NCI-H2029 (cell line): ENCODE data around the gene SPSB3.

Experiments used
- DNase-seq: peaks from one replicate; lab custom pipeline; 2025; lab: John Stamatoyannopoulos, UW

The SPSB3 gene

DNA sequence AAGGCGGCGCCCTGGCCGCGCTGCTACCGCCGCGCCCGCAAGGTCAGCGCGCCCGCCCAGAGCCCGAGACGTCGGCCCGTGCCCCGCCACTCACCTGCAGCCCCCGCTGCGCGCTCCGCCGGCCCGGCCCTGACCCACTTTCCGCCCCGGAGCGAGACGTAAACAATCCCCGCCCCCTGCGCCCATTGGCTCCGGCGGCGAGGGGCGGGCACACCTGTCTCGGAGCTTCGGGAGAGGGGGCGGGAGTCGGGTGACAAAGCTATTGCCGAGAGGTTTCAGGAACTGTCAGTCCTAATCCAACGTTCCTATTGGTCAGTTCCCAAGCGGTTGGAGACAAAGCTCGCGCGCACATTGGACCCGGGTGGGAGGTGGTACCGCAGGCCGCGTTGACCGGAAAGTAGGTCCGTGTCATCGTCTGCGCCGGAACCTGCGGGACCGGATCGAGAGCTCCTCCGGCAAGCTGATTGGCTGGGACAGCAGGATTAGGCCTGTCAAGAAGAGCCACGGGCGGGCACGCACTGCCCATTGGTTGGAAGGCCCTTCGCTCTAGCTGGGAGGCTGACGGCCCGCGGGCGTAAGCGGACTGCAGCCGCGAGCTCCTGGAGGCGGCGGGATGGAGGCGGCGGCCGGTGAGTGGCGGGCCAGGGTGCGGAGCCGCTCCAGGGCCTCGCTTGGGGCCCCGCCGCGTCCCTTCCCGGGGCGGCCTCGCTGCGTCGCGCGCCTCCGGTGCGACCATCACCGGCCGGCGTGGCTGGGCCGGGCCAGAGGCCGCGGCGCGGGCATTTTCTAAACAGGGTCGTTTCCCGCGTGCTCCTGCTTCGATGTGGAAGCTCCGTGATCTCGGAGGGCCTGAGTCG, at the start of gene SPSB3, which contains the start of gene NUBP2:
TSS of gene SPSB3 (minus strand) at position 164 of the 857 bp plus-strand sequence. CDS start 1,088 bp downstream, outside the sequence.
TSS of gene NUBP2 (plus strand) at position 553 of the 857 bp plus-strand sequence. CDS start at position 614, 61 bp downstream.
- peak; percentile 99 for DNase-seq

DNA sequence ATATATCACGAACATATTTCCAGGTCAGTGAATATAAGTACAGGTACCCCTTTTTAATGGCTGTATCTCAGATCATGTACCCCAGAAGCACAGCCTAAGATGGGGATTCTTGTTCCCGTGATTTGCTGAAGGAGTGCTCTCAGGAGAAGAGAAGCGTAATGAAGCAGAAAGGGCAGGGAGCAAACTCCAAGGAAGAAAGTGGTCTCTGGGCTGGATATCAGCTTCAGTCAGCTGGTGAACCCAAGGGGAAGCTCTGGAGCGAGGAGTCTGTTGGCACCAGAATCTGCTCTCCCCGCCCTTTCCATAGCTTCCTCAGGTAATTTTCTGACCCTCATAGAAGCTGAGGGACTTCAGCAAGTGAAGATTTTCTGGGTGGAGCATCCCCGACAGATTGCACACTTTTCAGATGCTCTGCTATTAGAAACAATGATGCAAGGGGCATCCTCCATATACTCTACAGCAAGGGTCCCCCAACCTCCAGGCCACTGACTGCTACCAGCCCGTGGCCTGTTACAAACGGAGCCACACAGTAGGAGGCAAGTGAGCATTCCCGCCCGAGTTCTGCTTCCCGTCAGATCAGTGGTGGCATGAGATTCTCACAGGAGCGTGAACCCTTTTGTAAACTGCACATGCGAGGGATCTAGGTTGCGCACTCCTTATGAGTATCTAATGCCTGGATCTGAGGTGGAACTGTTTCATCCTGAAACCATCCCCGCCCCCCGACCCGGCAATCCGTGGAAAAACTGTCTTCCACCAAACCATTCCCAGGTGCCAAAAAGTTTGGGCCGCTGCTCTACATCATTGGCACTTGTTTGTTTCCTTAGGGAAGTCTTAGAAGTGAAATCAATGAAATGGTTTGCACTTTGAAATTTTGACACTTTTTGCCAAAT, 49.1 kb upstream of the SPSB3 start:
- no peak for DNase-seq

DNA sequence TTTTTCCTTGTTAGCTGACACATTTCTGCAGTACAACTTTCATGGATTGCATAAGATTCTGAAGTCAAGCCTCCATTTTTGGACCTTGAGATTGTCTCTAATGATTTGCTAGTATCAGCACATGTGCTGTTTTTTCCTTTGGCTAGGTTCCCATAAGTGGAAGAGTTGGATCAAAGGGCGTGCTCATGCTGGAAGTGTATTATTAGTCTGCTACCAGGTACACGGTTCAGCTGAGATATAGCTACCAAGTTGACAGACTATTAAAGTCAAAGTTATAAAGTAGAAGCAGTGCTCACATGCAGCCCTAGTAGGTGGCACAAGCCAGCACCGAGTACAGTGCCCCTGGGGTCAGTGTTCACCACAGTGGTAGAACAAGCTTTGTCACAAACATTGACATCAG, 47.8 kb upstream of the SPSB3 start:
- no peak for DNase-seq

DNA sequence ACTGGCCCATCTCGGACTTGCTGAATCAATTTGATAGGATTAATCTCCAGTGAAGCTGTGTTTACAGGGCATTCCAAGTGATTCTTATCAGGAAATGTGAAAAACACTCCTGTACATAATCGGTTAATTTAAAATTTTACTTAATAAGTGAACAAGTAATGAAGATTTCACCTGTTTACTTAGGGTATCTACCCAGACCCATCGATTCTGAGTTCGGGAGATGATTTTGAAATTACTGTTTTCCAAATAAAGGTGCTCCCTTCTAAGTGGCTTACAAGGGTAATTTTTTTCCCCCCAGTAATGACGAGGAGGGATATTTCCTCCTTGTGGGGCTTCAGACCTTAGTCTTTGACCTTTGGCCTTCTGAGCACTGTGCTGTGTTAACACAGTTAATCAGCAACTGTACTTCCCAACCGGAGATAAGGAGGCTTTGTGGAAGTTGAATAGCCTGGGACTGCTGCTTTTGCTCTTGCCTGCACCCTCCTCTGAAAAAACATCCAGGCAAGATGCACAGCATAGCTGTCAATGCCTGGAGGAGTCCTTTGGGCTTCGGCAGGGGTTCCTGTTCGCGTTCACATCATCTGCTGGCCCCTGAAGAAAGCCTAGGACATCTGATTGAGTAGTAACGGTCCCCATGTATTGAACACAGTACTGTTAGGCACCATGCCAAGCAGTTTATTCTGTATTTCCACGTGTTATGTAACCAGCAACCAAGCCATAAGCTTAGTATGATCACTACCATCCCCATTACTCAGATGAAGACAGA, 46.5 kb upstream of the SPSB3 start:
- no peak for DNase-seq

DNA sequence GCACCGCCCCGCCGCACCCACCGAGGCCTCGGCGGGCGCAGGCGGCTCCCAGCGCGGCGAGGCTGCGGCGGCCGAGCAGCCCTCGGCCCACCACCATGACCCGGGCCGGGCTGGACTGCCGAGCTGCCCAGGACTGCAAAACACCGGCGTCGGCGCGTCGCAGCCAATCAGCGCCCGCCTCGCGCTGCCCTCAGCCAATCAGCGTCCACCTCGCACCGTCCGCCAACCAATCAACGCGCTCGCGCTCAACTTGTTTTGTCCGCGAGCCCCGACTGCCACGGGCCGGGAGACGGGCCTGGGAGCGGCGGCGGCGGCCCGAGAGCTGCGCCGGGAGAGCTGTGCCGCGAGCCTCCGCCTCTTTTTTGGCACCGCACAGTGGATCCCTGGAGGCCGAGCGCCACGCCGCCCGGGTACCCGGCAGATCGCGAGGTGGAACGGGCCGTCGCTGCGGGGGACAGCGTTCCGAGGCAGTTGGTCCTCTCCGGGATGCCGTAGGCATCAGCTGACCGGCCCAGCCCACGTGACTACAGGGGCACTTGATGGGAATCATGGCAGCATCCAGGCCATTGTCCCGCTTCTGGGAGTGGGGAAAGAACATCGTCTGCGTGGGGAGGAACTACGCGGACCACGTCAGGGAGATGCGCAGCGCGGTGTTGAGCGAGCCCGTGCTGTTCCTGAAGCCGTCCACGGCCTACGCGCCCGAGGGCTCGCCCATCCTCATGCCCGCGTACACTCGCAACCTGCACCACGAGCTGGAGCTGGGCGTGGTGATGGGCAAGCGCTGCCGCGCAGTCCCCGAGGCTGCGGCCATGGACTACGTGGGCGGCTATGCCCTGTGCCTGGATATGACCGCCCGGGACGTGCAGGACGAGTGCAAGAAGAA, 44.6 kb upstream of the SPSB3 start, which contains the start of the genes FAHD1 and HAGH:
TSS of gene FAHD1 (plus strand) at position 516 of the 883 bp plus-strand sequence. CDS start at position 549, 33 bp downstream.
TSS of gene HAGH (minus strand) at position 135 of the 883 bp plus-strand sequence. CDS start at position 97, 38 bp downstream.
- peak; percentile 84 for DNase-seq

DNA sequence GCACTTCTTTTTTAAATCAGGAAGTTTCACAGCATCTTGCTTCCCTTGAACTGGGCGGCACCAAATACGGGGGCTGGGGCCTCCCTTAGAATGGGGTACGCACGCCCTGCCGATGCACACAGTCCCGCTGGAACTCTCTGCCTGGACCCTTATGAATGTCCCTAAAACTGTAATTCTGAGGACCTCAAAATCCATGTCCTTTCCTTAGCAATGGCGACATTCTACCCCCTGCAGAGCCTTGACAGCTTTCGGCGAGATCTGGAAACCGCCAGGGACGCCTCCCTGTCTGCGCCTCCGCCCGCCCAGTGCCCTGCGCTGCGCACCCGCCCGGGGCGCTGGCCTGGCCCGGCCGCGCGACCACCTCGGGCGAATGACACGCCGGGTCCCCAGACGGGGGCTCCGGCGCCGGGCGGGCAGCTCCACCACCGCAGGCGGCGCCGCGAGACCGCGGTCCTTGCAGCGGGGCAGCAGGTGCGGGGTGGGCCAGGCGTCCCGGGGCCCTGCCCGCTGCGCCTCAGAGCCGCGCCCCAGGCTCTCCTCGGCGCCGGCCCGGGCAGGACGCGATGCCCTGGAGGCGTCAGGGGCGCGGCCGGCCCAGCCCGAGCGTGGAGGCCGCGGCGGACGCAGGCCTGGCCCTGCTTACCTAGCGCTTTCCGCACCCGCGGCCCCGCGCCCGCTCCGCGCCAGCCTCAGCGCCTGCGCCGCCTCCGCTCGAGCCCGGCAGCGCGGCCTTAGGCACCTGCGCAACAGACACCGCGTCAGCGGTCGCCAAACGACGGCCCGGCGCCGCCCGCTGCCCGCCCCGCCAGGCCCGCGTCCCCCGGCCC, 43.7 kb upstream of the SPSB3 start:
- DNase-seq: no peak

DNA sequence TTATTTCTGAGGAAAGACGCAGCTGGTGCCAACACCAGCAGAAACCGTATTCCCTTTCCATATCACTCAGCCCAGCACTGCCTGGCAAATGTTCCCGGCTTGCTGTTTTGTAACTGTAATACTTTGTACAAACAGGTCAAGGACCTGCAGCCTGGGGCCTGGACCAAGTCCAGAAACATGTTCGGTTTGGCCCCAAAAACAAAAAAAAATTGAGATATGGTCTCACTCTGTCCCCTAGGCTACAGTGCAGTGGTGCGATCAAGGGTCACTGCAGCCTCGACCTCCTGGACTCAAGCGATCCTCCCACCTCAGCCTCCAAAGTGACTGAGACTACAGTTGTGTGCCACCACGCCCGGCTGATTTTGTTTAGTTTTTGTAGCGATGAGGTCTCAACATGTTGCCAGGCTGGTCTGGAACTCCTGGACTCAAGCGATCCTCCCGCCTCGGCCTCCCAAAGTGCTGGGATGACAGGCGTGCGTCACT, 43.1 kb upstream of the SPSB3 start:
- DNase-seq: no peak

DNA sequence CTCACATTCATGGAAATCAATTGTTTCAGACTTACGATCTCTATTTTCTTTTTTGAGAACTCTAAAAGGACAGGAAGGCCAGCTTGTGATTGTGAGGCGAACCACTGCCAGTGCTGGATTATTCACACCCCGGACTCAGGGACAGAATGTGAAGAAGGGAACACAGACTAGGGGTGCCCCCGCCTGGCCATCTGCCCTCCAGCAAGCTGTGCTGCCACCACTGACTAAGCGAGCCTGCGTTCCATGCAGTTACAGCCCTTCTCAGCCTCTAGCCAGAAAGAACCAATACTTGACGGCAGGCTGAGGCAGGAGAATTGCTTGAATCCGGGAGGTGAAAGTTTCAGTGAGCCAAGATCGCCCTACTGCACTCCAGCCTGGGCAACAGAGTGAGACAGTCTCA, 41.5 kb upstream of the SPSB3 start:
- no peak for DNase-seq

DNA sequence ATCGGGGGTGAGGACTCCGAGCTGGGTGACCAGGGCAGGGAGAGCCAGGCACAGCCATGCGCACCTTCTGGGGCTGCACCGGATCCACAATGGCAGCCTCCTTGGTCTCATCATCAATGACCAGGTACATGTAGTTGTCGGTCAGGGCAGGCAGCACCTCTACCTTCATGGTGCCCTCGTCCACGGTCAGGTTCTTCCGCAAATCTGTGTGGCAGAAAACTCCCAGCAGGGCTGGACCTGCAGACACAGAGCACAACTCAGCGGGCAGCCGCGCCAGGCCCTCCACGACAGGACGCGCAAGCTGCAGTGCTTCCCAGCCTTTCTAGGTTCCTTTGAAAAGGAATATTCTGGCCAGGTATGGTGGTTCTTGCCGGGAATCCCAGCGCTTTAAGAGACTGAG, 40.4 kb upstream of the SPSB3 start:
- DNase-seq: no peak

DNA sequence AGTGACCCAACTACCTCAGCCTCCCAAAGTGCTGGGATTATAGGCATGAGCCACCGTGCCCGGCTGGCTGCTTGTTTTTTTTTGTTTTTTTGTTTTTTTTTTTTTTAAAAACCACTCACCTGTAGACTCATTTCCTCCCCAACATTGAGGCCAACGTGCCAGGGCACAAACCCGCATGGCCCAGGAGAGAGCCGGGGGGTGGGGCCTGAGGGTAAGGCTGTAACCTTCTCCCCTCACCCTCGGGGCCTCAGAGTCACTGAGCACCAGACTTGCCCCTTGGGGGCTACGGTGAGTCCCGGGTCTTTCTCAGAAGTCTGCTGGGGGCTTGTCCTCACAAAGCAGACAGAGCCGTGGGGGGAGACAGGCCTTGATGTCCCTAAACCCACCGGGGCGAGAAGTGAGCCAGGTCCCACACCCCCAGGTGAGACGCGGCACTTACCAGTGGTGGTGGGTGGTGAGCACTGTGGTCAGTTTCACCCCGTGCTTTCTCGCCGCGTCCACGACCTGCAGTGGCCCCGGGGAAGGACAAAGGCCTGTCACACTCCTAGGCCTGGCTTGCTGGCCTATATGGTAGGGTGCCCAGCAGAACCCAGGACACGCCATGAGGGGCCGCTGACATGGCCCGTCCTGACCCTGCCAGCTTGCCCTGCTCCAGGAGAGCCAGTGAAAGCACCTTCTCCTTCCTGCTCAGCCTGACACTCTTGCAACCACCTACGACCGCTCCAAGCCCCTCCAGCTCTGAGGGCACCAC, 39.7 kb upstream of the SPSB3 start:
- DNase-seq: no peak

DNA sequence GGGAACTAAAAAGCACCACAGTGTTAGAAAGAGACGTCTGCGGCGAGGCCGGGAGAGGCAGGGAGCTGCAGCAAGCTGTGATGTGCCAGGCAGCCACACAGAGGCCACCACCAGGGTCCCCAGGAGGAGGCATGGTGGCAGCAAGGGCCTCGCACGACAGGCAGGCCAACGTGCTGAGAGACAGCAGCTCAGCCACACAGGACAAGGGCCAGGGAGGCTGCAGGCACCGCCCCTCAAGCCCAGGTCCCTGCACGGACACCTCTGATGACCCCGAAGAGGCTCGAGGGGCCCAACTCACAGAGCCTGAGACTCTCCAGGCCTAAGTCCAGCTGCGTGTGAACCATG, 38.5 kb upstream of the SPSB3 start:
- DNase-seq: no peak

DNA sequence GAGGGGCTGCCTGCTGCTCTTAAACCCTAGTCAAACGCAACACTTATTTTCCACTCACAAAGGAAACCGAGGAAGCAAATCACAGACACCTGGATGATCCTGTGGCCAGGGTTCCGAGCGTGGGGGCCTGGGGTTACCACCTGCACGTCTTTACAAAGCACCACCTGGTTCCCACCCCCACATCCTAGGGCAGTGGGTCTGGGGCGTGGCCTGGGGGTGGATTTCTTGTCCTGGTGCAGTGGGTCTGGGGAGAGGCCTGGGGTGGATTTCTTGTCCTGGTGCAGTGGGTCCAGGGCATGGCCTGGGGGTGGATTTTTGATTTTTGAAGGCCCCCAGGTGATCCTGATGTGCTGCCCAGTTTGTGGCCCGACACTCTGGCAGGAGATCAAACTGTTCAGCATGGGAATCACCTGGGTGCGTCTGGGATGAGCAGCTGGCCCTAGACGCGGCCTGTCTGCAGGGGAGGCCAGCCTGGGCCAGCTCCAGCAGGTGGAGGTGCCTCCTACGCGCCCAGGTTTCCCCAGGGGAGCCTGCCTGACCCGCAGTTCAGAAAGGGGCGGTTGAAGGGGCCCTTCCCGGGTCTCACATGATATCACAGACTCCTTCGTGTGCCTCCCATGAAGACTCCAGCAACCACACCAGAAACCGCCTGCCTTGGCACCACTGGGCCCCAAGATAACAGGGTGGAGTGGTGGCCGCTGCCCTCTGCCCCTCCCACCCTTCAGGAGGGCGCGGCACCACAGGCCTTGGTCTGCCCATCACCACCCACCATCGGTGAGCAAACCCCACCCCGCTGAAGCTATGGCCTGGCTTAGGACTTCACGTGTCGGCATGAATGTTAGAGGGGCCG, 38.0 kb upstream of the SPSB3 start:
- DNase-seq: no peak

DNA sequence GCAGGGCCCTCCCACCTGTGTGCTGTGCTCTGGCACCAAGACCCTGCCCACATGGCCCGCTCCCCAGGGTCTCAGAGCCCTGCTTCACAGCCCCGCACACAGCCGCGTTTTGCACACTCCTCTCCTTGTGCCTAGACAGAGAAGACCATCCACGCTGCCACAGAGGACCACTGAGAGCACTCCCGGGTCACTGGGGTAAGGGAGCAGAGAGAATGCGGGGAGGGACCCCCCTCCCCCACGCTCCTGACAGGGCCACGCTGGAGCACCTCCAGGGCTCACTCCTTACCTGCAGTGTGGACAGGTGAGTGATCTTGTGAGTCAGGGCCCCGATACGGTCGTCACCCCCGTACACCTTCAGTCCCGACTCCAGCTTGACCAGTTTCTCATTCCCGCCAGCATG, 37.2 kb upstream of the SPSB3 start:
- DNase-seq: no peak

DNA sequence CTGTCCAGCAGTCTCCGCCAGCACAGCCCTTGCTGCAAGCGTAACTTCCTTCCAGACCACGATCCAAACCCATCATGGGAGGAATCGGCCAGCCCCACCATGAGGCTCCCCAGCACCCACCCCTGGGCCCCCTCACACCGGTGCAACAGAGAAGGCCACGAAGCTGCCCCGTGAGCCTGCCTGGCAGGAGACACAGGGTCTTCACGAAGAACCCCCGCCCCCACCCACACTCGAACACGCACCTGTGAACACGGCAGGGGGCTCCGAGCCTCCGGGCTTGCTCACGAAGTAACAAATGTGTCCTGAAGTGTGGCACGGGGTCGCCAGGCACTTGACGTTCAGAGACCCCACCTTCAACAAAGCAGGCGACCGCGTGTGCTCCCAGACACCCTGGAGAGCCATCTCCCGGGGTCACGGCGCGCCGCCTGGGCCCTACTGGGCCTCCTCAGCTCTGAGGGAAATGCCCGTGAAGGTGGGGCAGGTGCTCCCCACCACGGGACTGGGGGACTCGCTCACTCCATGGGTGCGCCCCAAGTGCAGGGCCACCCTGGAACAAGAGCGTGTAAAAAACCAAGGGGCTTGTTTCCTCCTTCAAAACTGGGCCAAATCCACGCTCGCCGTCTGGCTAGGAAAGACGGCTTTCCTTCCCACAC, 36.6 kb upstream of the SPSB3 start:
- no peak for DNase-seq

DNA sequence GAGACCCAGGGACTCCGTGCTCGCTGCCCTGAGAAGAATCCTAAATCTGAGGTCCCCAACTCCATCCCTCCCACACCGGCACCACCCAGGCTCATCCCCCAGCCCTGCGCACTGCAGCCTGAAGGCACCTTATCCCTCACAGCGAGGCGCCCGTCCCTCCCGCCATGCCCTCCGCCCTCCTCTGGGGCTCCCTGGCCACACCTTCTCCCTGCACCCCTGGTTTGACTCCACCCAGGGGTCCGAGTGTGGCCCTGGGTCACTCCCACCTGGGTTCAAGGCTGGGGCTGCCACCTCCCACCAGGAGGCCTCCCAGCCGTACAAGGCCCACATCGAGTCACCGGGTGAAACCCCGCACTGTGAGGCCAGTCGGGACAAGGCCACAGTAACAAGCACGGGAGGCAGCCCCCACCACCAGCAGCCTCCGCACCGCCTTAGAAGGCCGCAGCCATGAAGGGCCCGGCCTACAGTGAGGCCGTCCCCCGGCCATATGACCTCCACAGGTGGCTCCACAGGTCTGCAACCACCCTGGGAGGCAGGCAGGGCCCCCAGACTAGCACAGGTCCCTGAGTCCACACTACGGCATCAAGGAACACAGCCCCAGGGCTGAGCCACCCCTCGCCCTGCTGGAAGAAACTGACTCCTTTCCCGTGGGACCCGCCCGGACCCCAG, 36.0 kb upstream of the SPSB3 start:
- no peak for DNase-seq

DNA sequence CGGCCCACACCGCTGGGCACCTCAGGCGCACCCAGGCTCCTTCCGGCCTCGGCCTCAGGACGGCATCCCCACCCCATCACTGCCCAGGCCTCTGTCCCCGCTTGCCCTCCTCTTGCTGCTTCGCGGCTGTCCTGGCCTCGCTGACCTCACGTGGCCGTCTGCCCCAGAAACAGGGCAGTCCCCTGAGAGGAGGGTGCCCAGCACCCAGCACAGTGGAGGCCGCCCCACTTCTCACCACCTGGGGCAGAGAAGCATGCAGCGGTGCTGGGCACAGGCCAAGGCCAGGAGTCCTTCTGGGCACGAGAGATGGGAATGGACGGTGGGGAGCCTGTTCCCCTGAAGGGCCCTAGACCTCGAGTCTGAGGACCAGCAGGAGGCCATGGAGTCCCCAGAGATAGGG, 35.3 kb upstream of the SPSB3 start:
- DNase-seq: no peak

DNA sequence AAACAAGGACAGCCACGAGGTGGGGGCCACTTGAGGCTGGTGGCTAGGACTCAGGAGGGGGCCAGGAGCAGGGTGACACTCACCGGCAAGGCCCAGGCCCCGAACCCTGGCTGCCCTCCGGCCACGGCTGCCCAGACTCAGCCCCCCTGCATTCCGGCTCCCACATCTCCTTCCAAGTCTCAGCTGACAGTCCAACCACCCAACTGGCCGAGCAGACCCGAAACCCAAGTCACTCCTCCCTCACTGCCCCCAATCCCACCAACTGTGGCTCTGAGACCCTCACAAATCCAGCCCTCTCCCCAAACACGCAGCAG, 34.9 kb upstream of the SPSB3 start:
- DNase-seq: no peak
